GM10266 (cell line): ENCODE data around the gene ASMTL.

Experiments
- DNase-seq: peaks from one replicate; pipeline ENCODE4 v3.0.0; 2012; ENCODE audit errors: extremely low spot score
- TF ChIP-seq, protein P1 (sequence below): IDR thresholded peaks from 2 replicates; pipeline ENCODE4 v1.5.1; 2012; ENCODE audit warnings: mild to moderate bottlenecking, low read depth; ENCODE audit not compliant: control insufficient read depth, insufficient read depth; ENCODE audit errors: missing control alignments

The ASMTL gene

DNA sequence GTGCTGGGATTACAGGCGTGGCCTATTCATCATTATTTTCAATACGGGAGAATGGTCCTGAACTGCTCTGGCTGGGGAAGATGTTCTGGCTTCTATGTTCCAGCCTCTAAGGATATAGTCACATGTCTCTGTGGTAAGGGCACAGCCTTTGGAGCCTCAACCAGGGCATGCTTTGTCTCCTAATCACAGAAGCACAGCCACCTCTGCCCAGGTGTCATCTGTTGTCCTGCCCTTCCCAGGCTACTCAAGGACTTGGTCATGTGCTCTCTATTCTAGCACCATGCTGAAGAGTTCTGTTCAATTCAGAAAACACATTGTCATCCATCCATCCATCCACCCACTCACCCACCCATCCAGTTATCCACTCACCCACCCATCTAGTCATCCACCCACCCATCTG is 29.5 kb downstream of the ASMTL start:
- DNase-seq, result no peak
- TF ChIP-seq, protein P1, sequence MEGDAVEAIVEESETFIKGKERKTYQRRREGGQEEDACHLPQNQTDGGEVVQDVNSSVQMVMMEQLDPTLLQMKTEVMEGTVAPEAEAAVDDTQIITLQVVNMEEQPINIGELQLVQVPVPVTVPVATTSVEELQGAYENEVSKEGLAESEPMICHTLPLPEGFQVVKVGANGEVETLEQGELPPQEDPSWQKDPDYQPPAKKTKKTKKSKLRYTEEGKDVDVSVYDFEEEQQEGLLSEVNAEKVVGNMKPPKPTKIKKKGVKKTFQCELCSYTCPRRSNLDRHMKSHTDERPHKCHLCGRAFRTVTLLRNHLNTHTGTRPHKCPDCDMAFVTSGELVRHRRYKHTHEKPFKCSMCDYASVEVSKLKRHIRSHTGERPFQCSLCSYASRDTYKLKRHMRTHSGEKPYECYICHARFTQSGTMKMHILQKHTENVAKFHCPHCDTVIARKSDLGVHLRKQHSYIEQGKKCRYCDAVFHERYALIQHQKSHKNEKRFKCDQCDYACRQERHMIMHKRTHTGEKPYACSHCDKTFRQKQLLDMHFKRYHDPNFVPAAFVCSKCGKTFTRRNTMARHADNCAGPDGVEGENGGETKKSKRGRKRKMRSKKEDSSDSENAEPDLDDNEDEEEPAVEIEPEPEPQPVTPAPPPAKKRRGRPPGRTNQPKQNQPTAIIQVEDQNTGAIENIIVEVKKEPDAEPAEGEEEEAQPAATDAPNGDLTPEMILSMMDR, result no peak

DNA sequence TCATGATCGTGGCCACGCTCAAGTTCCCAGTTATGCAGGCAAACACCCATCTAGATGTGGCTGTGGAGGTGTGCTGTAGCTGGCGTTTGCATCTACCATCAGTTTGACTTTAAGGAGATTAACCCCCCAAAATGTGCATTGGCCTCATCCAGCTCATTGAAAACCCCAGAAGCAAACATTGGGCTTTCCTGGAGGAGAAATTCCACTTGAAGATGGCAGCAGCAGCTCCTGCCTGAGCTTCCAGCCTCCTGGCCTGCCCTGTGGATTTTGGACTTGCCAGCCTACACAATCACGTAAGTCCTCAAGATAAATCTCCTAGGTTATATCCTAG is 30.6 kb downstream of the ASMTL start:
- TF ChIP-seq, protein P1, result no peak
- no peak for DNase-seq

DNA sequence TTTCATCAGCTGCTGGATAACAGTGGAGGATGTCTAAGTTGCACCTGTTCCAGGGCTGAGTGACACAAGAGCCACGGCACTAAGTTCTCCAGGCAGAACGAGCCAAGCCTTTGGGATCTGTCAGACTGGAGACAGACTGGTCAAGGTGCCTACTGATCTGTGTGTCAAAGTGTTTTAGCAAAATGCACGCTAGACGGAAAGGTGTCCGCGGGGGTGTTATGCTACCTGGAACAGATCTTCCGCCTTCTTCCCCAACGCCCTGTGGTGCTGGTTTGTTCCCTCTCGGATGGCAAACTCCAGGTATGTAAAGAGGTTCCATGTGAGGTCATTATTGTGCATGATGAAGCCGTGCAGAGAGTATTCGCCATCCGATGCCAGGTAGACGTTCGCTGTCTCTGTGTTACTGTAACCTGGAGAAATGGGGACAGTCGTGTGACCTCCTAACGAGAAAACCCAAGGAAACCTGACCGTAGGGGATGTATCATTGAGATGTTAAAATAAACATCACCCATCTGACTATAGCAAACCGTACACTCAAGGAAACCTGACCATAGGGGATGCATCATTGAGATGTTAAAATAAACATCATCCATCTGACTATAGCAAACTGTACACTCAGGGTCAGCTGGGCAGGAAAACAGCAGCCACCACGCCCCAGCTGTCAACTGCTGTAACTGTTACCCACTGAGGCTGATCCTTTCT is 31.1 kb downstream of the ASMTL start:
- DNase-seq, result no peak
- TF ChIP-seq, protein P1, result no peak

DNA sequence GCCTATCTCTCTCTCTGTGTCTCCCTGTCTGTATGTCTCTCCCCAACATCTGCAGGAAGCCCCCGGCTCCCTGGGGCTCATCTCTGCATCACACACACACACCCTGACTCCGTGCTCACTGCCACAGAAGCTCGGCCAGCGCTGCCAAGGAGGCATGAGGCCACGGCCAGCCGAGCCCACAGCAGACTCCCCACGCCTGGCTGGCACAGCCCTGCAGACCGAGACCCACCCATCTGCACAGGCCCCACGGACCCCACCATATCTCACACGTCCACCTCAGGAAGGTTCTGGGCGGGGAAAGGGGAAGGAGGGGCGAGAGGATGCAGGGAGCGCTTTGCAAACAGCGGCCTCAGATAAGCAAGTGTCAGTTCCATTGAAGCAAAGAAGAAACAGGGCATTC is 32.3 kb downstream of the ASMTL start:
- DNase-seq, result no peak
- TF ChIP-seq, protein P1, result no peak

DNA sequence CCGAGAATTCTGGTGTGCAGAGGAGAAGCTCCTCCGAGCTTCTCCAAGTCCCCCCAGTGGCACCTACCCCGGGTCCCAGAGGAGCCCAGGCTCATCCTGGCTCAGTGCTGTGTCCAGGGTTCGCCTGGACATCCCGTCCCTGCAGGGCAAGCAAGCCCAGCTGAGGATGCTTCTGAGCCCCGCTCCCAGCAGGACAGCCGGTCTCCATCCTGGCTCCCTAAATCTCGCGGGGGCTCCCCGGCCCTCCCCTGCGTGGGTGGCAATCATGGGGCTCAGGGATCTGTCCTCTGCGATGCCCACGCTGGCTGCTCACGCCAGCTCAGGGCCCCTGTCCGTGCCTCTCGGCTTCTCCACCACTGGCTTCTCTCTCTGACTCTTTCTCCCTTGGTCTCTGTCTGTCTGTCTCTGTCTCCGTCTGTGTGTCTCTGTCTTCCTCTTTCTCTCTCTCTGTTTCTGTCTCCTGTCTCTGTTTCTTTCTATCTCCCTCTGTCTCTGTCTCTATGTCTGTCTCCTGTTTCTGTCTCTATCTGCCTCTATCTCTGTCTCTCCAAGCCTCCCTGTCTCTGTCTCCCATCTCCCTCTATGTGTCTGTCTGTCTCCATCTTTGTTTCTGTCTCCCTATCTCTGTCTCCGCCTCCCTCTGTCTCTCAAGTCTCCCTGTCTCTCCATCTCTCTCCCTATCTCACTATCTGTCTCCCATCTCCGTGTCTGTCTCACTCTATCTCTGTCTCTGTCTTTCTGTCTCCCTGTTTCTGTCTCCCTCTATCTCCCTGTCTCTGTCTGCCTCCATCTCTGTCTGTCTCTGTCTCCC is 33.0 kb downstream of the ASMTL start:
- TF ChIP-seq, protein P1, result no peak
- DNase-seq, result no peak

DNA sequence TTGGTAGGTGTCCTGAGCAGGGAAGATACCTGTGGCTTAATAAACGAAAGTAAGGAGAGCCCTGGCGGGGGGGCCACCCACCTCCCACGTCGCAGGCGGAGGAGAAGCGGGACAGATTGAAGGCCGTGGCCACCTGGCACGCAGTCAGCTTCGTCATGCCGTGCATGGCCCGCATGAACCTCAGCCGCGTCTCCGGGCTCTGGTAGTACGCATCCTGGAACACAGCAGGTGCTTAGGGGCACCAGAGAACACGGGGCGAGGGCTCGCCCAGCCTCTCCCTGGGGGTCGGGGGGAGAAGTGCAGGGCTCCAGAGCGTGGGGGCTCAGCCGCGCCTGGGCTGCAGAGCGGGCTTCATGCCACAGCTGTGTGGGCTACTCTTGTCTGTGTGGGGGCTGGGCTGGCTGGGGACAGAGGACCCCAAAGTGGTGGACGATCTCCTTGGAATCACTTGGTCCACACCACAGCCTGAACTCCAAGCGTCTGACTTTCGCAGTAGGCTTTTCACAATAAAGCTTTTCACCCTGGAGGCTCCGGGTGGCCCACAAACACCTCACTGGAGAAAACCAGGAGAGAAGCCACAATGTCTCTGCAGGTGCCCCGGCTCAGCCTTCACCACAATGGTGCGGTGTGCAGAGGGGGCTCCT is 33.7 kb downstream of the ASMTL start:
- TF ChIP-seq, protein P1, result no peak
- no peak for DNase-seq
